NB4 (cell line): ENCODE data around the gene KLHL30.

ENCODE experiments used
- CTCF ChIP-seq: IDR thresholded peaks from one replicate; pipeline ENCODE4 v1.5.1; 2012; ENCODE audit warnings: low read depth, low read length
- MAX ChIP-seq: IDR thresholded peaks from 2 replicates; pipeline ENCODE4 v1.6.1; 2011; ENCODE audit warnings: low read depth, low read length
- MYC ChIP-seq: IDR thresholded peaks from 2 replicates; pipeline ENCODE4 v1.6.1; 2011; ENCODE audit warnings: low read depth, low read length
- POLR2A ChIP-seq: IDR thresholded peaks from 2 replicates; pipeline ENCODE4 v1.6.1; 2011; ENCODE audit warnings: mild to moderate bottlenecking; ENCODE audit not compliant: insufficient read length; ENCODE audit errors: extremely low read depth

GRCh38 chr2:238158018-238158508 lies 19.6 kb downstream of the KLHL30 start:
- TF ChIP-seq POLR2A (no peak), CTCF (no peak), MAX (no peak), MYC (no peak)
